PC-9 (cell line): Measurements from ENCODE around the gene ANLN.

Experiments used
- CTCF ChIP-seq: fragments of 200-600 bp; sonication (generic); conservative IDR thresholded peaks from 2 replicates; pipeline ENCODE4 v1.6.1; 2017; ENCODE audit warnings: mixed run types, antibody characterized with exemption, mild to moderate bottlenecking, moderate library complexity
- EZH2 ChIP-seq: fragments of 200-600 bp; sonication (generic); IDR thresholded peaks from 2 replicates; pipeline ENCODE4 v1.8.0; 2017; ENCODE audit warnings: antibody characterized with exemption, low read depth

GRCh38 chr7:36367561-36368077 lies 22.0 kb upstream of the ANLN start:
- TF ChIP-seq CTCF (no peak), EZH2 (no peak)
